T-cell (primary cell): ENCODE data around the gene YIPF4. TPM values are rescaled to one million over a fixed set of nuclear protein-coding genes. Genes with fewer than 3 reads are reported as not detected.
"Not testable (repeated sequence)": the region's sequence is repeated elsewhere in the genome, so short reads cannot be mapped to it uniquely, and the experiment has no call there.

Experiments
- ATAC-seq, 4 experiments: fragments of 200-7000 bp in 3 of 4; fragments of 150-1000 bp in 1 of 4; cut with Tn5 transposase; replicated peaks in 1 of 4; 1 replicate in 3 of 4; 2 replicates in 1 of 4; pipeline ENCODE4 v1.10.0; 2021; ENCODE audit warnings: moderate library complexity in 3 of 4, mild to moderate bottlenecking in 2 of 4, moderate number of reproducible peaks in 1 of 4
- CTCF ChIA-PET, 2 donors: fragments of 300-600 bp; sonication (Branson Sonifier 250); formaldehyde crosslinking; loops; one replicate each; lab custom pipeline; 2022; ENCODE audit warnings: antibody characterized with exemption in 2 of 2; lab: Charles Lee
- POLR2A ChIA-PET, 2 donors: fragments of 300-600 bp; sonication (Branson Sonifier 250); formaldehyde crosslinking; loops; one replicate each; lab custom pipeline; 2022; ENCODE audit warnings: antibody characterized with exemption in 2 of 2; lab: Charles Lee
- DNase-seq, 35 experiments: peaks; one replicate each; pipeline versions ENCODE4 v3.0.0 to v3.0.0-alpha.2; 2013 to 2023
- H3K27ac ChIP-seq: one replicate; pipeline ENCODE4 v1.5.1; 2013; ENCODE audit warnings: low read length
- H3K27me3 ChIP-seq, 2 experiments: replicated peaks in 1 of 2; 1 replicate in 1 of 2; 2 replicates in 1 of 2; pipeline versions ENCODE4 v1.6.1 to v1.7.0; 2013; ENCODE audit warnings: low read length in 1 of 2, mixed read lengths in 1 of 2; ENCODE audit not compliant: control insufficient read depth in 2 of 2, insufficient read depth in 2 of 2; ENCODE audit errors: extremely low read depth in 1 of 2
- H3K36me3 ChIP-seq, 2 donors: 1 replicate in 1 of 2; 2 replicates in 1 of 2; pipeline versions ENCODE4 v1.6.1 to v1.7.0; 2013; ENCODE audit warnings: low read length in 1 of 2; ENCODE audit not compliant: control insufficient read depth in 2 of 2, insufficient read depth in 1 of 2; ENCODE audit errors: extremely low read depth in 1 of 2
- H3K4me1 ChIP-seq, 2 experiments: 1 replicate in 1 of 2; 2 replicates in 1 of 2; pipeline versions ENCODE4 v1.6.1 to v1.7.0; 2013; ENCODE audit warnings: low read length in 2 of 2, mixed read lengths in 1 of 2; ENCODE audit not compliant: insufficient read depth in 2 of 2, control insufficient read depth in 1 of 2; ENCODE audit errors: extremely low read depth in 1 of 2
- H3K4me3 ChIP-seq, 2 donors: 1 replicate in 1 of 2; 2 replicates in 1 of 2; pipeline versions ENCODE4 v1.5.1 to v1.7.0; 2013; ENCODE audit warnings: mild to moderate bottlenecking in 2 of 2, low read length in 1 of 2, moderate library complexity in 1 of 2; ENCODE audit not compliant: control insufficient read depth in 1 of 2; ENCODE audit errors: extremely low read depth in 1 of 2
- H3K9me3 ChIP-seq: 2 replicates; pipeline ENCODE4 v1.7.0; 2013
- H3K27ac Mint-ChIP-seq, 2 donors: one replicate each; pipeline ENCODE4 v1.8.0; 2020 to 2021; ENCODE audit warnings: mild to moderate bottlenecking in 2 of 2, mixed read lengths in 2 of 2
- H3K27me3 Mint-ChIP-seq, 2 donors: one replicate each; pipeline ENCODE4 v1.8.0; 2021 to 2022; ENCODE audit warnings: mixed read lengths in 2 of 2
- H3K36me3 Mint-ChIP-seq: one replicate; pipeline ENCODE4 v1.8.0; 2021; ENCODE audit warnings: mixed read lengths
- H3K4me1 Mint-ChIP-seq, 3 donors: one replicate each; pipeline ENCODE4 v1.8.0; 2020 to 2022; ENCODE audit warnings: mixed read lengths in 3 of 3, mild to moderate bottlenecking in 1 of 3
- H3K4me3 Mint-ChIP-seq, 3 donors: one replicate each; pipeline ENCODE4 v1.8.0; 2020 to 2022; ENCODE audit warnings: mild to moderate bottlenecking in 3 of 3, mixed read lengths in 3 of 3, moderate library complexity in 3 of 3
- H3K9me3 Mint-ChIP-seq, 3 donors: one replicate each; pipeline ENCODE4 v1.8.0; 2020 to 2022; ENCODE audit warnings: mixed read lengths in 3 of 3
- WGBS: methylation state at CpG from one replicate; pipeline ENCODE4 v1.1.5; 2013; ENCODE audit warnings: missing lambda C conversion rate; ENCODE audit not compliant: insufficient coverage; 5-methylcytosine and 5-hydroxymethylcytosine counted together
- total RNA-seq, 35 experiments: library from RNA in 6 of 35; stranded (reverse) in 6 of 35; fragments of 120-200 nt in 1 of 35; gene quantifications; one replicate each; pipeline versions ENCODE4 v1.2.1 to v1.2.4 and lab custom pipeline; 2013 to 2026

Gene YIPF4
- total RNA-seq, 5 donors from 2014 or later (not counting 1 experiment from before 2014, with no cell fraction given), result 17.1 to 47.5 (median 42.7) TPM

DNA sequence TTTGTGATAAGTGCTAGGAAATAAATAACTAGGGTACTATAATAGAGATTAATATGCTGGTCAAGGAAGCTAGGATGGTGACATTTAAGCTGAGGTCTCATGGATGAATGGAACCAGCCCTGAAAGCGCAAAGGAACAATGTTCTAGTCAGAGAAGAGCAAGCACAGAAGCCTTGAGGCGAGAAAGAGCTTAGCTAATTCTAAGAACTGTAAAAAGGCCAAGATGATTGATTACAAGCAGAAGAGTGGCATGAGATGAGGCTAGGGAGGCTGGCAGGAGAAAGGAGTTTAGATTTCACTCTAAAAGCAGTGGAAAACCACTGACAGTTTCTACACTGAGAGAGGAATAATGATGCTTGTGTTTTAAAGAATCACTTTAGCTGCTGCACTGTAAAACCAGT is 3.4 kb upstream of the YIPF4 start:
- Histone ChIP-seq H3K4me1 (peaks cover 5 to 11% of the 10 kb centered on the region in 2 experiments), H3K4me3 (no peak overlapping the region), H3K27me3 (peaks cover 0 to 7% of the 10 kb centered on the region in 2 experiments), H3K36me3 (no peaks in the 10 kb centered on the region), H3K27ac (no peak overlapping the region), H3K9me3 (no peaks in the 10 kb centered on the region)
- CTCF ChIA-PET, result no interaction called here
- H3K4me3 Mint-ChIP-seq, result no peak overlapping the region
- POLR2A ChIA-PET, result no interaction called here
- H3K27ac Mint-ChIP-seq, result no peak overlapping the region
- no peaks in the 10 kb centered on the region for H3K27me3 Mint-ChIP-seq
- H3K36me3 Mint-ChIP-seq, result no peaks in the 10 kb centered on the region
- no peaks in the 10 kb centered on the region for H3K9me3 Mint-ChIP-seq
- no peak for DNase-seq
- no peak for ATAC-seq
- peaks cover 14 to 21% (median 15%) of the 10 kb centered on the region in 3 donors for H3K4me1 Mint-ChIP-seq
- WGBS, result 86% methylated on average over 1 of the region's 2 CpGs

DNA sequence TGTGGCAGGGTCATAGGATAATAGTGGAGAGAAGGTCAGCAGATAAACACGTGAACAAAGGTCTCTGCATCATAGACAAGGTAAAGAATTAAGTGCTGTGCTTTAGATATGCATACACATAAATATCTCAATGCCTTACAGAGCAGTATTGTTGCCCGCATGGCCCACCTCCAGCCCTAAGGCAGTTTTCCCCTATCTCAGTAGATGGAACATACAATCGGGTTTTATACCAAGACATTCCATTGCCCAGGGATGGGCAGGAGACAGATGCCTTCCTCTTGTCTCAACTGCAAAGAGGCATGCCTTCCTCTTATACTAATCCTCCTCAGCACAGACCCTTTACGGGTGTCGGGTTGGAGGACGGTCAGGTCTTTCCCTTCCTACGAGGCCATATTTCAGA is 1.9 kb upstream of the YIPF4 start:
- POLR2A ChIA-PET, ATAC-seq, H3K9me3 ChIP-seq, H3K27ac ChIP-seq, H3K9me3 Mint-ChIP-seq, H3K27me3 ChIP-seq, CTCF ChIA-PET, H3K36me3 ChIP-seq, H3K4me3 ChIP-seq, H3K36me3 Mint-ChIP-seq, H3K27me3 Mint-ChIP-seq, DNase-seq, H3K27ac Mint-ChIP-seq: not testable (repeated sequence)
- WGBS, result no CpG with 5 or more reads among the region's 7 CpGs
- peak overlapping the region in 1 of 3 donors; percentile 21 for H3K4me3 Mint-ChIP-seq
- H3K4me1 Mint-ChIP-seq, result peaks cover 19 to 29% (median 22%) of the 10 kb centered on the region in 3 donors
- peaks cover 5 to 24% of the 10 kb centered on the region in 2 experiments for H3K4me1 ChIP-seq

- H3K27me3 ChIP-seq, result no peaks in the 10 kb centered on the region
- H3K9me3 Mint-ChIP-seq, result no peaks in the 10 kb centered on the region
- H3K27ac ChIP-seq, result peak overlapping the region; percentile 90
- ChIA-PET POLR2A (no interaction called here), CTCF (no interaction called here)
- H3K9me3 ChIP-seq, result no peaks in the 10 kb centered on the region
- H3K4me1 Mint-ChIP-seq, result peaks cover 30 to 39% (median 30%) of the 10 kb centered on the region in 3 donors
- H3K4me3 ChIP-seq, result peak overlapping the region; percentile 89 to 92
- ATAC-seq, result no peak
- no peak for DNase-seq
- H3K27ac Mint-ChIP-seq, result peak overlapping the region; percentile 98 to 100
- no peaks in the 10 kb centered on the region for H3K27me3 Mint-ChIP-seq
- peaks cover 5 to 34% of the 10 kb centered on the region in 2 experiments for H3K4me1 ChIP-seq
- 100% methylated on average over 1 of the region's 5 CpGs for WGBS
- peaks cover 10% of the 10 kb centered on the region for H3K36me3 Mint-ChIP-seq
- H3K36me3 ChIP-seq, result peaks cover 0 to 6% of the 10 kb centered on the region in 2 donors
- H3K4me3 Mint-ChIP-seq, result peak overlapping the region; percentile 84 to 94 (median 91)
Measured at GRCh38 chr2:32277363-32277673, 386 bp upstream of the YIPF4 start.

DNA sequence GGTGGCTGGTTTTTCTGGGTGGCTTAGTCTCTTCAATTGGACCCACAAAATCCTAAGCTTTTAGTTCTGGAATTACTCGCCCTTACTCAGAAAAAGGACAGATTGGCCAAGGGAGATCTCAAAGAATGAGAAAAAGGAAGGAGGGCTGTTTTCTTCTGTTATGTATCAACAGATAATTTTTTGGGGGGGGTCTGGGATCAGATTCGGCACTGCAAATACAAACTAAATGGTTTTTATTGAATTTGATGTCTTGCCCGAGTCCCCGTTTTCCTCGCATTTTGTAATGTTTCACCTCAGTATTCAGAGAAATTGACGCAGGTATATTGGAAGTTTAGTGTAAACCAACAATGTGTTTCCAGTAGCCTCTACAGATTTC is 762 bp downstream of the YIPF4 start:
- H3K4me1 Mint-ChIP-seq, result peaks cover 35 to 47% (median 37%) of the 10 kb centered on the region in 3 donors
- peak overlapping the region; percentile 89 to 92 for H3K4me3 ChIP-seq
- H3K9me3 ChIP-seq, result no peaks in the 10 kb centered on the region
- DNase-seq (no peak), ATAC-seq (no peak)
- H3K4me3 Mint-ChIP-seq, result peak overlapping the region; percentile 84 to 94 (median 91)
- peaks cover 5 to 35% of the 10 kb centered on the region in 2 experiments for H3K4me1 ChIP-seq
- CTCF ChIA-PET, result interaction anchor here (0.6 to 1.1 kb wide), 2 partner anchors 113 to 223 kb away, joined by 3 to 4 read pairs; partner anchors contain the start of gene SLC30A6 (in 1 of the 2)
- no peaks in the 10 kb centered on the region for H3K27me3 Mint-ChIP-seq
- peaks cover 0 to 9% of the 10 kb centered on the region in 2 donors for H3K36me3 ChIP-seq
- POLR2A ChIA-PET, result interaction anchor here in 1 of 2 donors (0.5 kb wide), 1 partner anchor 13 kb away, joined by 3 read pairs; no protein-coding TSS in a partner anchor
- peak overlapping the region; percentile 90 for H3K27ac ChIP-seq
- H3K27ac Mint-ChIP-seq, result peak overlapping the region; percentile 89 to 98
- H3K9me3 Mint-ChIP-seq, result no peaks in the 10 kb centered on the region
- H3K36me3 Mint-ChIP-seq, result peaks cover 17% of the 10 kb centered on the region
- no peaks in the 10 kb centered on the region for H3K27me3 ChIP-seq
- WGBS, result no CpG with 5 or more reads among the region's 6 CpGs

DNA sequence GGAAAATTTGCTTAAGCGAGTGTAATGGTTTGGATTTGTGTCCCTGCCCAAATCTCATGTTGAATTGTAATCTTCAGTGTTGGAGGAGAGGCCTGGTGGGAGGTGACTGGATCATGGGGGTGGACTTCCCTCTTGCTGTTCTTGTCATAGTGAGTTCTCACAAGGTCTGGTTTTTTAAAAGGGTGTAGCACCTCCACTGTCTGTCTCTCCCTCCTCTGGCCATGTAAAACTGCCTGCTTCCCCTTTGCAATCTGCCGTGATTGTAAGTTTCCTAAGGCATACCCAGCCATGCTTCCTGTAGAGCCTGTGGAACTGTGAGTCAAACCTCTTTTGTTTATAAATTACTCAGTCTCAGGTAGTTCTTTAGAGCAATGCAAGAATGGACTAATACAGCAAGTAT is 6.6 kb downstream of the YIPF4 start:
- POLR2A ChIA-PET, result interaction anchor here in 1 of 2 donors (0.6 kb wide), 1 partner anchor 276 kb away, joined by 5 read pairs; no protein-coding TSS in a partner anchor
- ATAC-seq (no peak), DNase-seq (no peak)
- Histone ChIP-seq H3K4me3 (no peak overlapping the region), H3K4me1 (peaks cover 0 to 38% of the 10 kb centered on the region in 2 experiments), H3K9me3 (no peaks in the 10 kb centered on the region), H3K36me3 (peaks cover 0 to 12% of the 10 kb centered on the region in 2 donors), H3K27me3 (no peaks in the 10 kb centered on the region), H3K27ac (no peak overlapping the region)
- 89% methylated on average over 1 of the region's 2 CpGs for WGBS
- Mint-ChIP-seq H3K4me1 (peaks cover 65 to 70% (median 67%) of the 10 kb centered on the region in 3 donors), H3K4me3 (peak overlapping the region in 2 of 3 donors; percentile 1 to 2), H3K9me3 (no peaks in the 10 kb centered on the region), H3K27me3 (no peaks in the 10 kb centered on the region), H3K36me3 (peaks cover 43% of the 10 kb centered on the region), H3K27ac (no peak overlapping the region)
- CTCF ChIA-PET, result no interaction called here

DNA sequence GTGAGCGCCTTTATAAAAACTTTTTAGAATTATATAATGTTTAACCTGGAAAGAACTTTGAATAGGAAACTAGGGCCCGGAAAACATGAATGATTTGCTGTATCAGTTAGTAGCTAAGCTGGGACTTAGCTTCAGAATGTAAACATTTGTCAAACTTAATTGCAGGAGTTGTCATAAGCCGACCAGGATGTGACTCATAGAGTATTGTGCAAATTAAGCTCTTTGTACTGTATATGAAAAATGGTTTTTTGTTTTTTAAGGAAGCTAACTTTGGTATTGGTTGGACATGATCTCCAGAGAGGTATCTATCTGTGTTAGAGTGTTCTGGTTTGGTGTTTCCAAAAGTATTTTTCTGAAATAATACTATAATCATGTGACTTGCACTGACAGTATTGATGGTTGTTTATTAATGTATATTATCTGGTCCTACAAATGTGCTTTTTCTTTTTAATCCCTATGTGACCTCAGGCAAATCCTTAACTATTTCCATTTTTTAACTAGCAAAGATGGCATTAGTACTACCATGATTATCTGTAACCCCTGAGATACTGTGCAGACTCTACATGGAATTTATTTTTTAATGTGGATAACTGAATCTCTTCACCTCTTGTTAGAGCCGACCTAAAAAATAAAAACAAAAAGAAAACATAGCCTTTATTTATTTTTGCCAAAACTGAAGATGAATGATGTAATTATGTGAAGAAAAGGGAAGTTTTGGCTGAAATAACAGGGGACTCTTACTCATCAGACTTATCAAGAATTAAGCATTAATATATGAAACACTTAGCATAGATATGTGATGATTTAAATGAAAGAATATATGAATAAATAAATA is 11.7 kb downstream of the YIPF4 start:
- Mint-ChIP-seq H3K4me1 (peaks cover 41 to 45% (median 44%) of the 10 kb centered on the region in 3 donors), H3K4me3 (no peak overlapping the region), H3K27me3 (no peaks in the 10 kb centered on the region), H3K9me3 (no peaks in the 10 kb centered on the region), H3K36me3 (peaks cover 28% of the 10 kb centered on the region), H3K27ac (peak overlapping the region; percentile 5 to 56)
- no peak for DNase-seq
- no peak overlapping the region for H3K4me3 ChIP-seq
- H3K27ac ChIP-seq, result no peak overlapping the region
- POLR2A ChIA-PET, result interaction anchor here (0.5 to 0.6 kb wide), 2 partner anchors 134 to 137 kb away, joined by 3 to 7 read pairs; no protein-coding TSS in a partner anchor
- H3K27me3 ChIP-seq, result no peaks in the 10 kb centered on the region
- peak in 1 of 4 experiments; percentile 50 for ATAC-seq
- H3K36me3 ChIP-seq, result peaks cover 0 to 20% of the 10 kb centered on the region in 2 donors
- WGBS, result 100% methylated on average over 1 of the region's 4 CpGs
- no peaks in the 10 kb centered on the region for H3K9me3 ChIP-seq
- H3K4me1 ChIP-seq, result peaks cover 0 to 10% of the 10 kb centered on the region in 2 experiments
- CTCF ChIA-PET, result no interaction called here
